T-helper 2 cell treated with Interferon-gamma antibody and Interleukin-4, amounts not matched to agents 5 μg/mL and 100 μg/mL, for 36 hours (primary cell): ENCODE measurements around the gene ARID3C.

Source experiments
- DNase-seq: peaks from one replicate; pipeline ENCODE4 v3.0.0; 2021; ENCODE audit warnings: low spot score
- H3K27ac Mint-ChIP-seq: one replicate; pipeline ENCODE4 v1.8.0; 2021; ENCODE audit warnings: mild to moderate bottlenecking, mixed read lengths
- H3K27me3 Mint-ChIP-seq: one replicate; pipeline ENCODE4 v1.8.0; 2021; ENCODE audit warnings: low read depth, mixed read lengths
- H3K36me3 Mint-ChIP-seq: one replicate; pipeline ENCODE4 v1.8.0; 2021; ENCODE audit warnings: low read depth, mixed read lengths
- H3K4me1 Mint-ChIP-seq: one replicate; pipeline ENCODE4 v1.8.0; 2021; ENCODE audit warnings: low read depth, mixed read lengths
- H3K4me3 Mint-ChIP-seq: one replicate; pipeline ENCODE4 v1.8.0; 2022; ENCODE audit warnings: mild to moderate bottlenecking, moderate library complexity, mixed read lengths
- H3K9me3 Mint-ChIP-seq: one replicate; pipeline ENCODE4 v1.8.0; 2021; ENCODE audit warnings: mixed read lengths

Gene ARID3C

GRCh38 chr9:34575862-34576596 lies 52.8 kb downstream of the ARID3C start:
- no peak for DNase-seq
- Mint-ChIP-seq H3K27ac (no peak overlapping the region), H3K27me3 (peaks cover 48% of the 10 kb centered on the region), H3K36me3 (no peaks in the 10 kb centered on the region), H3K4me3 (no peak overlapping the region), H3K9me3 (no peaks in the 10 kb centered on the region), H3K4me1 (peaks cover 5% of the 10 kb centered on the region)

- Mint-ChIP-seq H3K9me3 (no peaks in the 10 kb centered on the region), H3K4me3 (no peak overlapping the region), H3K4me1 (peaks cover 5% of the 10 kb centered on the region), H3K27ac (no peak overlapping the region), H3K27me3 (peaks cover 40% of the 10 kb centered on the region), H3K36me3 (no peaks in the 10 kb centered on the region)
- no peak for DNase-seq
Measured at GRCh38 chr9:34575241-34575640, 53.6 kb downstream of the ARID3C start.

GRCh38 chr9:34574571-34574970 lies 54.3 kb downstream of the ARID3C start:
- H3K4me3 Mint-ChIP-seq = no peak overlapping the region
- DNase-seq = no peak
- no peak overlapping the region for H3K27ac Mint-ChIP-seq
- no peaks in the 10 kb centered on the region for H3K36me3 Mint-ChIP-seq
- H3K9me3 Mint-ChIP-seq = no peaks in the 10 kb centered on the region
- peaks cover 39% of the 10 kb centered on the region for H3K27me3 Mint-ChIP-seq
- peaks cover 5% of the 10 kb centered on the region for H3K4me1 Mint-ChIP-seq

- Mint-ChIP-seq H3K4me3 (no peak overlapping the region), H3K36me3 (no peaks in the 10 kb centered on the region), H3K4me1 (peaks cover 3% of the 10 kb centered on the region), H3K27ac (no peak overlapping the region), H3K9me3 (no peaks in the 10 kb centered on the region), H3K27me3 (peaks cover 32% of the 10 kb centered on the region)
- DNase-seq = no peak
Measured at GRCh38 chr9:34573599-34574325, 55.1 kb downstream of the ARID3C start.

DNA sequence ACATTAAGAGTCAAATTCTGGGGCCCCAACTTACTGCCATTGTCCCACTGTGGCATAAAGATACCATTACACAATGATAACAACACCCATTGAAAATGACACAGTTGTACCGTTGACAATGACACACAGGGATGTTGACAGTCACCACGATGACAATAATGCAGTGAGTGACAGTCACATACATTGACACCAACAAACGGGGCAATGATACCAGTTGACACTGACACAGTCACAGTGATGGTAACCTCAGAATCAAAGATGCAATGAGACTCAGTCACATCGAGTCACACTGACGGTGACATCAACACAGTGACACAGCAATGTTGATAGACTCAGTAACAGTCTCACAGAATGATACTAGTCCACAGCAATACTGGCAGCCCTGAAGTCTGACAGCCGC lies 56.2 kb downstream of the ARID3C start:
- Mint-ChIP-seq H3K36me3 (no peaks in the 10 kb centered on the region), H3K4me1 (peaks cover 2% of the 10 kb centered on the region), H3K27me3 (peaks cover 28% of the 10 kb centered on the region), H3K4me3 (no peak overlapping the region), H3K27ac (no peak overlapping the region), H3K9me3 (no peaks in the 10 kb centered on the region)
- no peak for DNase-seq

GRCh38 chr9:34572092-34572491 lies 56.8 kb downstream of the ARID3C start:
- Mint-ChIP-seq H3K9me3 (no peaks in the 10 kb centered on the region), H3K27me3 (peaks cover 22% of the 10 kb centered on the region), H3K4me1 (no peaks in the 10 kb centered on the region), H3K27ac (no peak overlapping the region), H3K4me3 (no peak overlapping the region), H3K36me3 (no peaks in the 10 kb centered on the region)
- DNase-seq = no peak

DNA sequence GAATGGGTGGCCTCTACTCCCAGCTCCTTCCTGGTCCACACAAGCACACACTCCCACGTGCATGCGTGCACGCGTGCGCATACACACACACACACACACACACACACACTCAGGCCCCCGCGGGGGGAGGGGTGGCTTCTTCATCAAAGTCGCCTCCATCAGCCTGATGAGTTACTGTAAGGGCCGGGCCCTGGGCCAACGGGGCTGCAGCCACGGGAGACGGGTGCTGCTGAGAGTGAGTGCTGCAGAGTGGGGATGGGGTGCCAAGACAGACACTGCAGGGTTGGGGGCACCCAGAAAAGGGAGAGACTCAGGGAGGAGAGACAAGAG lies 57.4 kb downstream of the ARID3C start:
- Mint-ChIP-seq H3K4me3 (no peak overlapping the region), H3K4me1 (no peaks in the 10 kb centered on the region), H3K27me3 (peaks cover 23% of the 10 kb centered on the region), H3K27ac (no peak overlapping the region), H3K36me3 (no peaks in the 10 kb centered on the region), H3K9me3 (no peaks in the 10 kb centered on the region)
- no peak for DNase-seq
